Thyroid gland (tissue), 4 donors: ENCODE measurements around the gene TMEM255B. TPM values are rescaled to one million over a fixed set of nuclear protein-coding genes. Genes with fewer than 3 reads are reported as not detected.

Experiments
- DNase-seq, 2 donors: peaks; one replicate each; pipeline ENCODE4 v3.0.0-alpha.2; 2019
- H3K27ac ChIP-seq, 3 donors: fragments of 200-600 bp; sonication (generic); 1 replicate in 2 of 3; 2 replicates in 1 of 3; pipeline ENCODE4 v1.5.1; 2016 to 2019; ENCODE audit warnings: mild to moderate bottlenecking in 1 of 3, moderate library complexity in 1 of 3
- H3K27me3 ChIP-seq: fragments of 200-600 bp; sonication (generic); one replicate; pipeline ENCODE4 v1.5.1; 2019
- H3K36me3 ChIP-seq, 2 donors: fragments of 200-600 bp; sonication (generic); one replicate each; pipeline ENCODE4 v1.5.1; 2016 to 2019
- H3K4me1 ChIP-seq, 2 donors: fragments of 200-600 bp; sonication (generic); one replicate each; pipeline ENCODE4 v1.5.1; 2017 to 2019
- H3K4me3 ChIP-seq, 3 donors: fragments of 200-600 bp; sonication (generic); replicated peaks in 1 of 3; 1 replicate in 2 of 3; 2 replicates in 1 of 3; pipeline ENCODE4 v1.5.1; 2016; ENCODE audit warnings: mild to moderate bottlenecking in 1 of 3
- H3K9me3 ChIP-seq: fragments of 200-600 bp; sonication (generic); one replicate; pipeline ENCODE4 v1.5.1; 2017
- POLR2A ChIP-seq, 2 donors: fragments of 450-650 bp; IDR thresholded peaks; one replicate each; pipeline ENCODE4 v1.6.1; 2017; ENCODE audit warnings: antibody characterized with exemption in 2 of 2, mild to moderate bottlenecking in 2 of 2, moderate library complexity in 1 of 2
- WGBS, 2 donors: methylation state at CpG; one replicate each; pipeline ENCODE4 v1.1.5; 2017; 5-methylcytosine and 5-hydroxymethylcytosine counted together
- intact Hi-C: fragments of 100-400 bp; cut with DNase I; formaldehyde crosslinking; loops from one replicate; pipeline ENCODE4 v1.15.1; 2023
- total RNA-seq, 4 donors: library from RNA; depleted of rRNA; stranded (reverse); fragments of >200 nt; gene quantifications; one replicate each; pipeline ENCODE4 v1.2.3, GENCODE V29; 2016
- TF ChIP-seq, protein P1 (sequence below), 6 experiments: fragments of 200-600 bp in 3 of 6; fragments of 450-650 bp in 3 of 6; sonication (generic) in 3 of 6; IDR thresholded peaks; one replicate each; pipeline ENCODE4 v1.5.1; 2016 to 2019; ENCODE audit warnings: antibody characterized with exemption in 6 of 6, mild to moderate bottlenecking in 2 of 6, inconsistent platforms in 1 of 6, moderate library complexity in 1 of 6

TMEM255B gene
- total RNA-seq, 4 donors from 2014 or later, result 6.1 to 9.2 (median 8.3) TPM

DNA sequence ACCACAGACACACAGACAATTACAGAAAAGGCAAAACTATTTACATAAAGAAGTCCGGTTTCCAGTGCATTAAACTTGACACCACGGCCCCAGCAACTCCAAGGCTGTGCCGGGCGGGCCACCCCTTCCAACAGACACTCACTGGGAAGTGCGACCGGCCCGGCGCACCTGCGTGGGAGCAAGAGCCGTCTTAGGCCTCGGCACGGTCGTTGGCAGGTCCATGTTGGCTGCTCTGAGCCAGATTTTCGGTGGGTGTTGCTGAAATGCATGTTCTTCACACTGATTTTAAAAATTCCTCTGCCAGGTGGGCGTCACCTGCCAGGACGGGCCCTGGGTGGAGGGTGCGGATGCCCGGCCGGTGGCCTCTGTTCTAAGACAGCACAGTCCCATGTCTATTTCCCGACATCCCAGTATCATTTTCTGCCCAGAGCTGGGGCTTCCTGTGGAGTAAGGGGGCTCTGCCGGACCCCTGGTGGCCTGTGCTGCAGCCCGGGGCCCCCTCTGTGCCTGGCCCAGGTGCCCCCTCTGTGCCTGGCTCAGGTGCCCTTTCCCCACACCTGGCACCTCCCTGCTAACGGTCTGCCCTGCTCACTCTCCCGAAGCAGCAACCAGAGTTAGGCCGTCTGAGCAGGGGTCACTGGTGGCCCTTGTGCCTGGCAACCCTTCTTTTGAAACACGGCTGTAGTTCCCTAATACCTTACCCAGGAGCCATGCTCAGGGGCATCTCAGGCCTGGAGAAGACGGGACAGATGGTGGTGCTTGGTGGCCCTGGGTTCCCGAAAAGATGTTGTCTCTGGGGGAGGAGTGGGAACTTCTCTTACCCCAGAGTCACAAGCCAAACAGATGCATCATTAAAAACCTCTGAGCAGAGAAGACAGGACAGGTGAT is 9.2 kb downstream of the TMEM255B start:
- Histone ChIP-seq H3K9me3 (no peaks in the 10 kb centered on the region), H3K27ac (no peak overlapping the region), H3K4me3 (no peak overlapping the region), H3K4me1 (no peaks in the 10 kb centered on the region), H3K27me3 (no peaks in the 10 kb centered on the region), H3K36me3 (no peaks in the 10 kb centered on the region)
- intact Hi-C loops, result no loop called here
- DNase-seq, result no peak
- TF ChIP-seq POLR2A (IDR thresholded peaks at IDR 0.05), result no peak
- TF ChIP-seq, protein P1, sequence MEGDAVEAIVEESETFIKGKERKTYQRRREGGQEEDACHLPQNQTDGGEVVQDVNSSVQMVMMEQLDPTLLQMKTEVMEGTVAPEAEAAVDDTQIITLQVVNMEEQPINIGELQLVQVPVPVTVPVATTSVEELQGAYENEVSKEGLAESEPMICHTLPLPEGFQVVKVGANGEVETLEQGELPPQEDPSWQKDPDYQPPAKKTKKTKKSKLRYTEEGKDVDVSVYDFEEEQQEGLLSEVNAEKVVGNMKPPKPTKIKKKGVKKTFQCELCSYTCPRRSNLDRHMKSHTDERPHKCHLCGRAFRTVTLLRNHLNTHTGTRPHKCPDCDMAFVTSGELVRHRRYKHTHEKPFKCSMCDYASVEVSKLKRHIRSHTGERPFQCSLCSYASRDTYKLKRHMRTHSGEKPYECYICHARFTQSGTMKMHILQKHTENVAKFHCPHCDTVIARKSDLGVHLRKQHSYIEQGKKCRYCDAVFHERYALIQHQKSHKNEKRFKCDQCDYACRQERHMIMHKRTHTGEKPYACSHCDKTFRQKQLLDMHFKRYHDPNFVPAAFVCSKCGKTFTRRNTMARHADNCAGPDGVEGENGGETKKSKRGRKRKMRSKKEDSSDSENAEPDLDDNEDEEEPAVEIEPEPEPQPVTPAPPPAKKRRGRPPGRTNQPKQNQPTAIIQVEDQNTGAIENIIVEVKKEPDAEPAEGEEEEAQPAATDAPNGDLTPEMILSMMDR (IDR thresholded peaks at IDR 0.05), result no peak
- 84 to 85% methylated on average over 19 to 28 of the region's 28 CpGs for WGBS, 2 donors

DNA sequence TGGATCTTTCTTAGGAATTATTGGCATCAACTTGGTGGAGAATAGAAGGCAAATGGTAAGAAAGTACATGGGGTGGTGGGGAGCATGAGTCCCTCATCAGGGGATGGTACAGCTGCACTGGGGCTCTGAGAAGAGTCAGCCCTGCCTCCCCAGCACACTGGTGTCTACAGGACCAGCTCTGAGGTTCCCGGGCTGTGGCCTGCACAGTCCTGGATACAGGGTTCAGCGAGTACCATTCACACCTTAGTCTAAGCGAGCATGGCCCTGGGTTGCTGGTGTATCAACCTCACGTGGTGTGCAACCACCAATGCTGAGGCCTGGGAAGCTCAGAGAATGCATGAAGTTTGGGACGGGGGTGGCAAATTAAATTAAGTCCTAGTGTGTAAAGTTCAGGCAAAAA is 10.1 kb downstream of the TMEM255B start:
- Histone ChIP-seq H3K4me1 (no peaks in the 10 kb centered on the region), H3K27me3 (no peaks in the 10 kb centered on the region), H3K9me3 (no peaks in the 10 kb centered on the region), H3K27ac (no peak overlapping the region), H3K4me3 (no peak overlapping the region), H3K36me3 (no peaks in the 10 kb centered on the region)
- no peak for DNase-seq
- WGBS, 2 donors, result 92% methylated on average over 5 of the region's 5 CpGs
- intact Hi-C loops, result no loop called here
- TF ChIP-seq POLR2A (IDR thresholded peaks at IDR 0.05), result no peak
- TF ChIP-seq, protein P1 (IDR thresholded peaks at IDR 0.05), result no peak

DNA sequence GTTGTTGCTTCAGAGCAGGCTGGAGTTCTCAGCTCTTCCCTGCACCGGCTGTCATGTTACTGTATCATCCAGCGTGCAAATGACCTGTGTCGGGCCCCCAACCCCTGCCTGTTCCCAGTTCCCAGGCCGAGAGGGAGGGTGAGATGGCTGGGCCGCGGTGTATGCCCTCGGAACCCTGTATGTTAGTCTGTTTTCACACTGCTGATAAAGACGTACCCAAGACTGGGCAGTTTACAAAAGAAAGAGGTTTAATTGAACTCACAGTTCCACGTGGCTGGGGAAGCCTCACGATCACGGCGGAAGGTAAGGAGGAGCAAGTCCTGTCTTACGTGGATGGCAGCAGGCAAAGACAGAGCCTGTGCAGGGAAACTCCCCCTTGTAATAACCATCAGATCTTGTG is 10.9 kb downstream of the TMEM255B start:
- Histone ChIP-seq H3K4me1 (no peaks in the 10 kb centered on the region), H3K36me3 (no peaks in the 10 kb centered on the region), H3K27me3 (no peaks in the 10 kb centered on the region), H3K9me3 (no peaks in the 10 kb centered on the region), H3K4me3 (no peak overlapping the region), H3K27ac (no peak overlapping the region)
- TF ChIP-seq, protein P1 (IDR thresholded peaks at IDR 0.05), result no peak
- no peak for TF ChIP-seq POLR2A (IDR thresholded peaks at IDR 0.05)
- intact Hi-C loops, result no loop called here
- 58 to 78% methylated on average over 12 to 13 of the region's 13 CpGs for WGBS, 2 donors
- DNase-seq, result no peak

DNA sequence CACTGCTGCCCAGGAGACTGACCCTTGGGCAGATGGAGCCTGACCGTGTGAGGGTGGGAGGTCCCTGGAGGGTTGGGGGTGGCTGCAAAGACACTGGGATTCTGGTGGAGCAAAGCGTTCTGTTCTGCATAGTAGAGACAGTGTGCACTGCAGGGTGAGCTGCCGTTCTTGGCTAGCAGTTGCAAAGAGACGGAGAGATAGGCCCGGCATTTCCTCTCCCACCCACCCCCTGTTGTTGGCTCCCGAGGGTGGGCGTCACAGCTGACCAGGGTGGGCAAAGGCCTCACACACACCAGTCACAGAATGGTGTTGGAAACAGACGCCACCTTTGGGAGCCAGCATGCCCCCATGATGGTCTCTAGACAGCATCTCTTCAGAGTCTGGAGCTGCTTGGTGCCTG is 11.4 kb downstream of the TMEM255B start:
- 90% methylated on average over 7 to 8 of the region's 8 CpGs for WGBS, 2 donors
- H3K4me1 ChIP-seq, result no peaks in the 10 kb centered on the region
- H3K27me3 ChIP-seq, result no peaks in the 10 kb centered on the region
- intact Hi-C loops, result no loop called here
- H3K27ac ChIP-seq, result no peak overlapping the region
- no peak for DNase-seq
- no peaks in the 10 kb centered on the region for H3K36me3 ChIP-seq
- TF ChIP-seq, protein P1 (IDR thresholded peaks at IDR 0.05), result no peak
- TF ChIP-seq POLR2A (IDR thresholded peaks at IDR 0.05), result no peak
- H3K4me3 ChIP-seq, result no peak overlapping the region
- H3K9me3 ChIP-seq, result no peaks in the 10 kb centered on the region

DNA sequence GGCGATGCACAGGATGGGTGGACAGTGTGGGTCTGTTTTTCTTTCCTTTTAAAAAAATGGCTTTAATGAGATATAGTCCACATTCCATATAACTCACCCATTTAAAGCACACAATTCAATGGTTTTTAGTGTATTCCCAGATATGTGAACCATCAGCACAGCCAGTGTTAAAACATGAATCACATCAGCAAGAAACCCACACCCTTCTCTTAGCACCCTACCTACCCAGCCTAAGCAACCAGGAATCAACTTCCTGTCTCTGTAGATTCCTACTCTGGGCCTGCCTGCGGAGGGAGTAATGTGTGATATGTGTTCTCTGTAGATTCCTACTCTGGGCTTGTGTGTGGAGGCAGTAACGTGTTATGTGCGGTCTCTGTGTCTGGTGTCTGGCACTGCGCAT is 11.9 kb downstream of the TMEM255B start:
- no peak overlapping the region for H3K4me3 ChIP-seq
- no peaks in the 10 kb centered on the region for H3K36me3 ChIP-seq
- WGBS, 2 donors, result 94 to 95% methylated on average over 5 of the region's 5 CpGs
- no peaks in the 10 kb centered on the region for H3K4me1 ChIP-seq
- no peaks in the 10 kb centered on the region for H3K27me3 ChIP-seq
- H3K9me3 ChIP-seq, result no peaks in the 10 kb centered on the region
- intact Hi-C loops, result no loop called here
- H3K27ac ChIP-seq, result no peak overlapping the region
- no peak for TF ChIP-seq POLR2A (IDR thresholded peaks at IDR 0.05)
- TF ChIP-seq, protein P1 (IDR thresholded peaks at IDR 0.05), result no peak
- DNase-seq, result no peak
